Neuronal stem cell (in vitro differentiated cells): ENCODE data around the gene HSF4.
A peak's percentile ranks its signal among the peaks of the same experiment; 100 is the strongest.

ENCODE experiments used
- DNase-seq: peaks from one replicate; pipeline ENCODE4 v3.0.0-alpha.2; 2013; ENCODE audit warnings: low spot score
- H2AFZ ChIP-seq: one replicate; pipeline ENCODE4 v1.6.1; 2013; ENCODE audit warnings: mild to moderate bottlenecking, low read length, inconsistent platforms
- H2AK5ac ChIP-seq: 2 replicates; pipeline ENCODE4 v1.6.1; 2013; ENCODE audit warnings: low read depth, mild to moderate bottlenecking, inconsistent platforms, low read length, moderate library complexity, mixed read lengths
- H2BK120ac ChIP-seq: 2 replicates; pipeline ENCODE4 v1.6.1; 2013; ENCODE audit warnings: low read depth, mild to moderate bottlenecking, inconsistent platforms, low read length, moderate library complexity, mixed read lengths
- H2BK12ac ChIP-seq: one replicate; pipeline ENCODE4 v1.6.1; 2013; ENCODE audit warnings: low read length, inconsistent platforms
- H2BK15ac ChIP-seq: 2 replicates; pipeline ENCODE4 v1.6.1; 2013; ENCODE audit warnings: mild to moderate bottlenecking, low read length, inconsistent platforms, mixed read lengths
- H2BK5ac ChIP-seq: one replicate; pipeline ENCODE4 v1.6.1; 2013; ENCODE audit warnings: inconsistent platforms, mild to moderate bottlenecking, low read length, moderate library complexity
- H3K14ac ChIP-seq: one replicate; pipeline ENCODE4 v1.6.1; 2013; ENCODE audit warnings: low read length, inconsistent platforms
- H3K18ac ChIP-seq: 2 replicates; pipeline ENCODE4 v1.6.1; 2013; ENCODE audit warnings: low read length, inconsistent platforms
- H3K23ac ChIP-seq: 2 replicates; pipeline ENCODE4 v1.6.1; 2013; ENCODE audit warnings: low read depth, mild to moderate bottlenecking, mixed read lengths, low read length, inconsistent platforms; ENCODE audit not compliant: poor library complexity
- H3K27ac ChIP-seq: replicated peaks from 3 replicates; pipeline ENCODE4 v1.5.1; 2013; ENCODE audit warnings: low read length, inconsistent platforms
- H3K27me3 ChIP-seq, 3 experiments: 2 replicates each; pipeline ENCODE4 v1.6.1; 2013; ENCODE audit warnings: low read length in 3 of 3, mild to moderate bottlenecking in 2 of 3, inconsistent platforms in 1 of 3, low read depth in 1 of 3, mixed read lengths in 1 of 3, moderate library complexity in 1 of 3; ENCODE audit not compliant: control insufficient read depth in 3 of 3, insufficient read depth in 3 of 3
- H3K36me3 ChIP-seq, 2 donors: replicated peaks in 1 of 2; 2 replicates each; pipeline ENCODE4 v1.6.1; 2013; ENCODE audit warnings: low read length in 2 of 2; ENCODE audit not compliant: control insufficient read depth in 2 of 2, insufficient read depth in 2 of 2
- H3K4ac ChIP-seq: 2 replicates; pipeline ENCODE4 v1.6.1; 2013; ENCODE audit warnings: inconsistent platforms, mild to moderate bottlenecking, low read length, moderate library complexity
- H3K4me1 ChIP-seq, 2 donors: 1 replicate in 1 of 2; 2 replicates in 1 of 2; pipeline ENCODE4 v1.6.1; 2013; ENCODE audit warnings: low read length in 2 of 2, low read depth in 1 of 2; ENCODE audit not compliant: control insufficient read depth in 2 of 2, insufficient read depth in 1 of 2
- H3K4me2 ChIP-seq: one replicate; pipeline ENCODE4 v1.6.1; 2013; ENCODE audit warnings: mild to moderate bottlenecking, low read length, inconsistent platforms; ENCODE audit not compliant: insufficient read depth, poor library complexity, severe bottlenecking
- H3K4me3 ChIP-seq, 2 donors: 2 replicates each; pipeline ENCODE4 v1.5.1; 2013; ENCODE audit warnings: low read length in 2 of 2, mild to moderate bottlenecking in 2 of 2, inconsistent platforms in 1 of 2, moderate library complexity in 1 of 2
- H3K79me1 ChIP-seq: one replicate; pipeline ENCODE4 v1.6.1; 2013; ENCODE audit warnings: low read depth, mild to moderate bottlenecking, inconsistent platforms, low read length, moderate library complexity
- H3K9ac ChIP-seq: one replicate; pipeline ENCODE4 v1.6.1; 2013; ENCODE audit warnings: mild to moderate bottlenecking, low read depth, low read length, inconsistent platforms; ENCODE audit not compliant: poor library complexity
- H3K9me3 ChIP-seq, 2 donors: replicated peaks in 1 of 2; 2 replicates each; pipeline versions ENCODE3 to v1.6.1; 2013; ENCODE audit warnings: low read length in 2 of 2, mild to moderate bottlenecking in 2 of 2, inconsistent platforms in 1 of 2, low read depth in 1 of 2, mixed read lengths in 1 of 2, moderate library complexity in 1 of 2; ENCODE audit not compliant: control insufficient read depth in 2 of 2, insufficient read depth in 1 of 2
- H4K8ac ChIP-seq: one replicate; pipeline ENCODE4 v1.6.1; 2013; ENCODE audit warnings: low read depth, mild to moderate bottlenecking, inconsistent platforms, low read length, moderate library complexity
- H4K91ac ChIP-seq: one replicate; pipeline ENCODE4 v1.6.1; 2013; ENCODE audit warnings: low read length, low read depth, mild to moderate bottlenecking, inconsistent platforms; ENCODE audit not compliant: poor library complexity
- WGBS, 2 donors: extraction: QIAGEN DNeasy Blood & Tissue Kit; methylation state at CpG; one replicate each; pipeline ENCODE4 v1.1.7; 2013; ENCODE audit warnings: missing lambda C conversion rate in 2 of 2, mixed read lengths in 1 of 2; ENCODE audit not compliant: insufficient read length in 2 of 2, insufficient replicate concordance in 1 of 2; ENCODE audit errors: extremely low coverage in 2 of 2; 5-methylcytosine and 5-hydroxymethylcytosine counted together

The HSF4 gene

GRCh38 chr16:67179421-67180080 is 15.0 kb downstream of the HSF4 start:
- H2BK15ac ChIP-seq: no peak overlapping the region
- H3K14ac ChIP-seq: no peak overlapping the region
- H3K79me1 ChIP-seq: peaks cover 3% of the 10 kb centered on the region
- no peak overlapping the region for H2BK120ac ChIP-seq
- no peak overlapping the region for H2BK12ac ChIP-seq
- no peak overlapping the region for H3K4ac ChIP-seq
- no peak overlapping the region for H3K23ac ChIP-seq
- no peak overlapping the region for H2AK5ac ChIP-seq
- peak overlapping the region; percentile 13 for H3K18ac ChIP-seq
- no peak overlapping the region for H3K4me3 ChIP-seq
- H3K27ac ChIP-seq: no peak overlapping the region
- H3K4me2 ChIP-seq: no peak overlapping the region
- H3K9ac ChIP-seq: peak overlapping the region; percentile 30
- H2BK5ac ChIP-seq: no peak overlapping the region
- no peak overlapping the region for H2AFZ ChIP-seq
- DNase-seq: no peak
- no peaks in the 10 kb centered on the region for H3K9me3 ChIP-seq
- H3K36me3 ChIP-seq: peaks cover 2 to 19% of the 10 kb centered on the region in 2 donors
- H4K8ac ChIP-seq: no peak overlapping the region
- no CpG with 5 or more reads among the region's 13 CpGs for WGBS, 2 donors
- peaks cover 0 to 57% (median 5%) of the 10 kb centered on the region in 3 experiments for H3K27me3 ChIP-seq
- H3K4me1 ChIP-seq: peaks cover 12 to 16% of the 10 kb centered on the region in 2 donors
- H4K91ac ChIP-seq: no peak overlapping the region

- Histone ChIP-seq H3K4me1 (peaks cover 8 to 16% of the 10 kb centered on the region in 2 donors), H2BK12ac (no peak overlapping the region), H2BK120ac (no peak overlapping the region), H3K79me1 (peaks cover 6% of the 10 kb centered on the region), H3K23ac (no peak overlapping the region), H3K27me3 (peaks cover 5 to 57% (median 7%) of the 10 kb centered on the region in 3 experiments), H2AK5ac (no peak overlapping the region), H3K4me2 (no peak overlapping the region), H3K4ac (no peak overlapping the region), H3K27ac (no peak overlapping the region), H3K36me3 (peaks cover 2 to 19% of the 10 kb centered on the region in 2 donors), H2AFZ (no peak overlapping the region), H3K4me3 (no peak overlapping the region), H4K91ac (no peak overlapping the region), H2BK5ac (no peak overlapping the region), H3K14ac (no peak overlapping the region), H3K9me3 (no peaks in the 10 kb centered on the region), H4K8ac (no peak overlapping the region), H2BK15ac (no peak overlapping the region), H3K9ac (peak overlapping the region; percentile 16), H3K18ac (no peak overlapping the region)
- WGBS, 2 donors: no CpG with 5 or more reads among the region's 16 CpGs
- DNase-seq: no peak
These were observed 15.6 kb downstream of the HSF4 start for GRCh38 chr16:67180166-67180565.

GRCh38 chr16:67181346-67181745 is 16.8 kb downstream of the HSF4 start:
- H3K4me1 ChIP-seq: peaks cover 8 to 16% of the 10 kb centered on the region in 2 donors
- H3K4ac ChIP-seq: no peak overlapping the region
- WGBS, 2 donors: no CpG with 5 or more reads among the region's 2 CpGs
- H2BK12ac ChIP-seq: no peak overlapping the region
- H3K36me3 ChIP-seq: peaks cover 0 to 17% of the 10 kb centered on the region in 2 donors
- no peaks in the 10 kb centered on the region for H3K9me3 ChIP-seq
- no peak overlapping the region for H3K14ac ChIP-seq
- no peak overlapping the region for H2AFZ ChIP-seq
- no peak overlapping the region for H3K9ac ChIP-seq
- no peak overlapping the region for H2BK15ac ChIP-seq
- H3K4me2 ChIP-seq: no peak overlapping the region
- no peak overlapping the region for H3K4me3 ChIP-seq
- no peak overlapping the region for H3K27ac ChIP-seq
- H2BK5ac ChIP-seq: no peak overlapping the region
- H2BK120ac ChIP-seq: no peak overlapping the region
- H4K8ac ChIP-seq: no peak overlapping the region
- peak overlapping the region; percentile 5 for H2AK5ac ChIP-seq
- H3K27me3 ChIP-seq: peaks cover 5 to 58% (median 8%) of the 10 kb centered on the region in 3 experiments
- H3K18ac ChIP-seq: no peak overlapping the region
- H4K91ac ChIP-seq: no peak overlapping the region
- peaks cover 6% of the 10 kb centered on the region for H3K79me1 ChIP-seq
- DNase-seq: no peak
- H3K23ac ChIP-seq: no peak overlapping the region

- Histone ChIP-seq H2BK12ac (no peak overlapping the region), H3K14ac (no peak overlapping the region), H3K4ac (no peak overlapping the region), H3K23ac (no peak overlapping the region), H3K36me3 (peaks cover 0 to 13% of the 10 kb centered on the region in 2 donors), H2BK120ac (no peak overlapping the region), H3K4me1 (peaks cover 8 to 21% of the 10 kb centered on the region in 2 donors), H3K27me3 (peaks cover 5 to 55% (median 8%) of the 10 kb centered on the region in 3 experiments), H3K4me3 (peak overlapping the region in 1 of 2 donors; percentile 54), H3K18ac (no peak overlapping the region), H2BK15ac (no peak overlapping the region), H4K8ac (no peak overlapping the region), H2AFZ (no peak overlapping the region), H2BK5ac (no peak overlapping the region), H3K79me1 (peaks cover 6% of the 10 kb centered on the region), H4K91ac (no peak overlapping the region), H2AK5ac (no peak overlapping the region), H3K27ac (no peak overlapping the region), H3K4me2 (no peak overlapping the region), H3K9me3 (no peaks in the 10 kb centered on the region), H3K9ac (no peak overlapping the region)
- DNase-seq: no peak
- WGBS, 2 donors: no CpG with 5 or more reads among the region's 2 CpGs
These were observed 17.7 kb downstream of the HSF4 start for GRCh38 chr16:67182288-67182687.
